MCF 10A (cell line): ENCODE results near the gene CDK18. TPM values are rescaled to one million over a fixed set of nuclear protein-coding genes. Genes with fewer than 3 reads are reported as not detected.

ENCODE experiments used
- BruUV-seq: library from RNA; stranded (reverse); fragments of 400-500 nt; replicated peaks from 2 replicates; lab custom pipeline; 2021; lab: Mats Ljungman, UMichigan
- CTCF ChIA-PET: fragments of 300-600 bp; sonication (Branson Sonifier 250); formaldehyde crosslinking; extraction: SDS; loops from one replicate; lab custom pipeline; 2021; ENCODE audit warnings: antibody characterized with exemption, inconsistent platforms; lab: Yijun Ruan, JAX
- POLR2A ChIA-PET: fragments of 300-600, 350-650 bp; sonication (Branson Sonifier 250); formaldehyde crosslinking; extraction: SDS; loops from one replicate; lab custom pipeline; 2020; ENCODE audit warnings: antibody characterized with exemption, inconsistent platforms; lab: Yijun Ruan, JAX
- DNase-seq: peaks from one replicate; pipeline ENCODE4 v3.0.0-alpha.2; 2018; ENCODE audit not compliant: unreplicated experiment
- H3K27ac Mint-ChIP-seq: one replicate; pipeline ENCODE4 v1.8.0; 2022; ENCODE audit warnings: mild to moderate bottlenecking, low read depth, mixed read lengths; ENCODE audit not compliant: unreplicated experiment
- H3K27me3 Mint-ChIP-seq: one replicate; pipeline ENCODE4 v1.8.0; 2022; ENCODE audit warnings: mixed read lengths; ENCODE audit not compliant: insufficient read depth, unreplicated experiment
- H3K36me3 Mint-ChIP-seq: one replicate; pipeline ENCODE4 v1.8.0; 2022; ENCODE audit warnings: mild to moderate bottlenecking, moderate library complexity, mixed read lengths; ENCODE audit not compliant: insufficient read depth, unreplicated experiment
- H3K4me1 Mint-ChIP-seq: one replicate; pipeline ENCODE4 v1.8.0; 2022; ENCODE audit warnings: mixed read lengths; ENCODE audit not compliant: insufficient read depth, unreplicated experiment
- H3K4me3 Mint-ChIP-seq: one replicate; pipeline ENCODE4 v1.8.0; 2022; ENCODE audit warnings: mild to moderate bottlenecking, moderate library complexity, mixed read lengths; ENCODE audit not compliant: unreplicated experiment
- H3K9me3 Mint-ChIP-seq: one replicate; pipeline ENCODE4 v1.8.0; 2022; ENCODE audit warnings: mixed read lengths; ENCODE audit not compliant: unreplicated experiment
- CTCF ChIP-seq: fragments of 200-600 bp; IDR thresholded peaks from one replicate; pipeline ENCODE4 v1.8.0; 2022; ENCODE audit warnings: antibody characterized with exemption, mild to moderate bottlenecking; ENCODE audit not compliant: unreplicated experiment
- intact Hi-C: fragments of 100-400 bp; cut with micrococcal nuclease; formaldehyde crosslinking; loops from 2 replicates; pipeline ENCODE4 v1.14.1; 2022
- total RNA-seq: library from RNA; stranded (reverse); gene quantifications from 2 replicates; pipeline ENCODE4 v1.2.3, GENCODE V29; 2022

CDK18 gene
- total RNA-seq, 1 experiment from 2014 or later, result 6.8 TPM

- POLR2A ChIA-PET, result interaction anchor here (1.2 kb wide), 1 partner anchor 22 kb away, joined by 3 read pairs; no protein-coding TSS in a partner anchor
- H3K27ac Mint-ChIP-seq, result no peak overlapping the region
These were observed 59.5 kb downstream of the CDK18 start for GRCh38 chr1:205563927-205564441.

GRCh38 chr1:205565799-205566198 is 61.3 kb downstream of the CDK18 start:
- Mint-ChIP-seq H3K4me1 (no peaks in the 10 kb centered on the region), H3K4me3 (no peak overlapping the region), H3K27me3 (peaks cover 68% of the 10 kb centered on the region), H3K27ac (no peak overlapping the region), H3K36me3 (no peaks in the 10 kb centered on the region), H3K9me3 (peaks cover 10% of the 10 kb centered on the region)
- intact Hi-C loops, result no loop called here
- no peak for TF ChIP-seq CTCF
- no peak for DNase-seq
- ChIA-PET POLR2A (interaction anchor here (0.8 to 1.0 kb wide), 2 partner anchors 9 to 66 kb away, joined by 3 read pairs; partner anchors contain the start of gene ELK4), CTCF (interaction anchor here (0.8 to 1.7 kb wide), 5 partner anchors 25 to 93 kb away, joined by 3 to 6 read pairs (median 3); no protein-coding TSS in a partner anchor)
- no TSS peak for BruUV-seq

More at GRCh38 chr1:205563927-205564441, 59.5 kb downstream of the CDK18 start:
- no peaks in the 10 kb centered on the region for H3K36me3 Mint-ChIP-seq
- no peak for TF ChIP-seq CTCF
- no TSS peak for BruUV-seq
- no peak overlapping the region for H3K4me3 Mint-ChIP-seq
- peak; percentile 45 for DNase-seq
- H3K4me1 Mint-ChIP-seq, result no peaks in the 10 kb centered on the region
- CTCF ChIA-PET, result interaction anchor here (0.6 to 2.7 kb wide), 6 partner anchors 11 to 310 kb away, joined by 3 to 8 read pairs (median 3); no protein-coding TSS in a partner anchor
- H3K27me3 Mint-ChIP-seq, result peaks cover 68% of the 10 kb centered on the region
- H3K9me3 Mint-ChIP-seq, result peaks cover 28% of the 10 kb centered on the region
- intact Hi-C loops, result no loop called here

- H3K4me1 Mint-ChIP-seq, result no peaks in the 10 kb centered on the region
- intact Hi-C loops, result no loop called here
- H3K27ac Mint-ChIP-seq, result no peak overlapping the region
- POLR2A ChIA-PET, result no interaction called here
- no peak for TF ChIP-seq CTCF
- CTCF ChIA-PET, result interaction anchor here (0.6 to 1.8 kb wide), 8 partner anchors 17 to 507 kb away, joined by 3 to 11 read pairs (median 4); no protein-coding TSS in a partner anchor
- no TSS peak for BruUV-seq
- H3K27me3 Mint-ChIP-seq, result peaks cover 73% of the 10 kb centered on the region
- no peaks in the 10 kb centered on the region for H3K9me3 Mint-ChIP-seq
- DNase-seq, result no peak
- H3K36me3 Mint-ChIP-seq, result no peaks in the 10 kb centered on the region
- no peak overlapping the region for H3K4me3 Mint-ChIP-seq
These were observed 63.2 kb downstream of the CDK18 start for GRCh38 chr1:205567716-205568115.

- Mint-ChIP-seq H3K4me1 (no peaks in the 10 kb centered on the region), H3K9me3 (no peaks in the 10 kb centered on the region), H3K4me3 (no peak overlapping the region), H3K27me3 (peaks cover 77% of the 10 kb centered on the region), H3K36me3 (no peaks in the 10 kb centered on the region), H3K27ac (no peak overlapping the region)
- CTCF ChIA-PET, result interaction anchor here (0.6 to 2.0 kb wide), 7 partner anchors 18 to 506 kb away, joined by 3 to 11 read pairs (median 4); no protein-coding TSS in a partner anchor
- POLR2A ChIA-PET, result no interaction called here
- intact Hi-C loops, result no loop called here
- no peak for DNase-seq
- TF ChIP-seq CTCF, result no peak
- no TSS peak for BruUV-seq
These were observed 63.6 kb downstream of the CDK18 start for GRCh38 chr1:205568135-205568468.
